Lung (tissue), 12 donors: ENCODE results near the gene RARRES2. TPM values are rescaled to one million over a fixed set of nuclear protein-coding genes. Genes with fewer than 3 reads are reported as not detected.

Experiments
- ATAC-seq: fragments of 200-7000 bp; cut with Tn5 transposase; one replicate; pipeline ENCODE4 v1.9.1; 2020; ENCODE audit warnings: moderate number of reproducible peaks; ENCODE audit not compliant: insufficient read depth, low FRiP score
- DNase-seq, 3 donors: peaks; one replicate each; pipeline ENCODE4 v3.0.0-alpha.2; 2013 to 2017
- H3K27ac ChIP-seq, 2 donors: one replicate each; pipeline ENCODE4 v1.5.1; 2013; ENCODE audit warnings: mild to moderate bottlenecking in 2 of 2, moderate library complexity in 2 of 2, control low read depth in 1 of 2, inconsistent platforms in 1 of 2, low read depth in 1 of 2, low read length in 1 of 2
- H3K27me3 ChIP-seq, 3 donors: one replicate each; pipeline ENCODE4 v1.5.1; 2013; ENCODE audit warnings: low read length in 2 of 3; ENCODE audit not compliant: control insufficient read depth in 3 of 3, insufficient read depth in 3 of 3
- H3K36me3 ChIP-seq, 4 donors: one replicate each; pipeline ENCODE4 v1.5.1; 2013; ENCODE audit warnings: low read length in 4 of 4, mild to moderate bottlenecking in 1 of 4, moderate library complexity in 1 of 4; ENCODE audit not compliant: control insufficient read depth in 4 of 4, insufficient read depth in 4 of 4
- H3K4me1 ChIP-seq, 5 donors: one replicate each; pipeline ENCODE4 v1.5.1; 2013; ENCODE audit warnings: low read length in 5 of 5, mild to moderate bottlenecking in 2 of 5, moderate library complexity in 1 of 5; ENCODE audit not compliant: control insufficient read depth in 5 of 5, insufficient read depth in 5 of 5
- H3K4me3 ChIP-seq: one replicate; pipeline ENCODE4 v1.5.1; 2013; ENCODE audit warnings: mild to moderate bottlenecking, control low read depth, moderate library complexity
- H3K9ac ChIP-seq, 2 donors: one replicate each; pipeline ENCODE4 v1.5.1; 2013; ENCODE audit warnings: low read length in 2 of 2, control low read depth in 1 of 2; ENCODE audit not compliant: insufficient read depth in 1 of 2
- H3K9me3 ChIP-seq, 4 donors: one replicate each; pipeline ENCODE4 v1.5.1; 2013; ENCODE audit warnings: low read length in 3 of 4, mild to moderate bottlenecking in 1 of 4, moderate library complexity in 1 of 4; ENCODE audit not compliant: control insufficient read depth in 4 of 4, insufficient read depth in 3 of 4
- WGBS, 2 donors: extraction: QIAGEN DNeasy Blood & Tissue Kit; methylation state at CpG; one replicate each; pipeline ENCODE4 v1.1.7; 2013; 5-methylcytosine and 5-hydroxymethylcytosine counted together
- polyA plus RNA-seq, 2 donors: library from polyadenylated mRNA; stranded (reverse); fragments of 200-250 nt; gene quantifications; one replicate each; pipeline ENCODE4 v1.2.1, GENCODE V29; 2013
- total RNA-seq, 2 donors: library from RNA; depleted of rRNA in 1 of 2; stranded (reverse); fragments of >200 nt in 1 of 2; gene quantifications; one replicate each; pipeline ENCODE4 v1.2.1, GENCODE V29; 2014 to 2021
- TF ChIP-seq, protein P1 (sequence below): IDR thresholded peaks from 2 replicates; pipeline ENCODE4 v1.5.1; 2012; ENCODE audit warnings: mild to moderate bottlenecking; ENCODE audit errors: control extremely low read depth, extremely low read depth
- donor health status: control.
- donor health status: control.
- donor health status: Bipolar disorder and iron deficiency.
- donor health status: healthy.
- donor health status: DM: yes; HTN: yes; CAD: no.

The RARRES2 gene
- total and polyA plus RNA-seq, 4 donors: 123 to 212 (median 163) TPM

GRCh38 chr7:150337659-150338081 is 3.8 kb downstream of the RARRES2 start:
- TF ChIP-seq, protein P1, sequence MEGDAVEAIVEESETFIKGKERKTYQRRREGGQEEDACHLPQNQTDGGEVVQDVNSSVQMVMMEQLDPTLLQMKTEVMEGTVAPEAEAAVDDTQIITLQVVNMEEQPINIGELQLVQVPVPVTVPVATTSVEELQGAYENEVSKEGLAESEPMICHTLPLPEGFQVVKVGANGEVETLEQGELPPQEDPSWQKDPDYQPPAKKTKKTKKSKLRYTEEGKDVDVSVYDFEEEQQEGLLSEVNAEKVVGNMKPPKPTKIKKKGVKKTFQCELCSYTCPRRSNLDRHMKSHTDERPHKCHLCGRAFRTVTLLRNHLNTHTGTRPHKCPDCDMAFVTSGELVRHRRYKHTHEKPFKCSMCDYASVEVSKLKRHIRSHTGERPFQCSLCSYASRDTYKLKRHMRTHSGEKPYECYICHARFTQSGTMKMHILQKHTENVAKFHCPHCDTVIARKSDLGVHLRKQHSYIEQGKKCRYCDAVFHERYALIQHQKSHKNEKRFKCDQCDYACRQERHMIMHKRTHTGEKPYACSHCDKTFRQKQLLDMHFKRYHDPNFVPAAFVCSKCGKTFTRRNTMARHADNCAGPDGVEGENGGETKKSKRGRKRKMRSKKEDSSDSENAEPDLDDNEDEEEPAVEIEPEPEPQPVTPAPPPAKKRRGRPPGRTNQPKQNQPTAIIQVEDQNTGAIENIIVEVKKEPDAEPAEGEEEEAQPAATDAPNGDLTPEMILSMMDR: no peak
- no peak overlapping the region for H3K9ac ChIP-seq
- peaks cover 0 to 65% (median 30%) of the 10 kb centered on the region in 5 donors for H3K4me1 ChIP-seq
- DNase-seq: no peak
- H3K9me3 ChIP-seq: no peaks in the 10 kb centered on the region
- H3K27me3 ChIP-seq: no peaks in the 10 kb centered on the region
- peaks cover 0 to 32% (median 16%) of the 10 kb centered on the region in 4 donors for H3K36me3 ChIP-seq
- 79 to 80% methylated on average over 6 of the region's 6 CpGs for WGBS, 2 donors
- no peak overlapping the region for H3K27ac ChIP-seq
- no peak overlapping the region for H3K4me3 ChIP-seq
- ATAC-seq: no peak

DNA sequence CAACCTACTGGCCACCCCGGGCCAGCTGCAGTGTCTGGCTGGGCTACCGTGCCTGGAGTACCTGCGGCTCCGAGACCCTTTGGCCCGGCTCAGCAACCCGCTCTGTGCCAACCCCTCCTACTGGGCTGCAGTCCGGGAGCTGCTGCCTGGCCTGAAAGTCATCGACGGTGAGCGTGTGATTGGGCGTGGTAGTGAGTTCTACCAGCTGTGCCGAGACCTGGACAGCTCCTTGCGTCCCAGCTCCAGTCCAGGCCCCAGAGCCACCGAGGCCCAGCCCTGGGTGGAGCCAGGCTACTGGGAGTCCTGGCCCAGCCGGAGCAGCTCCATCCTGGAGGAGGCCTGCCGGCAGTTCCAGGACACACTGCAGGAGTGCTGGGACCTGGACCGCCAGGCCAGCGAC is 4.2 kb downstream of the RARRES2 start:
- Histone ChIP-seq H3K36me3 (peaks cover 0 to 32% (median 16%) of the 10 kb centered on the region in 4 donors), H3K4me3 (no peak overlapping the region), H3K9ac (no peak overlapping the region), H3K4me1 (peaks cover 0 to 64% (median 29%) of the 10 kb centered on the region in 5 donors), H3K27me3 (no peaks in the 10 kb centered on the region), H3K27ac (peak overlapping the region in 1 of 2 donors; percentile 31), H3K9me3 (no peaks in the 10 kb centered on the region)
- 89 to 94% methylated on average over 17 to 18 of the region's 18 CpGs for WGBS, 2 donors
- DNase-seq: no peak
- TF ChIP-seq, protein P1: no peak
- no peak for ATAC-seq

DNA sequence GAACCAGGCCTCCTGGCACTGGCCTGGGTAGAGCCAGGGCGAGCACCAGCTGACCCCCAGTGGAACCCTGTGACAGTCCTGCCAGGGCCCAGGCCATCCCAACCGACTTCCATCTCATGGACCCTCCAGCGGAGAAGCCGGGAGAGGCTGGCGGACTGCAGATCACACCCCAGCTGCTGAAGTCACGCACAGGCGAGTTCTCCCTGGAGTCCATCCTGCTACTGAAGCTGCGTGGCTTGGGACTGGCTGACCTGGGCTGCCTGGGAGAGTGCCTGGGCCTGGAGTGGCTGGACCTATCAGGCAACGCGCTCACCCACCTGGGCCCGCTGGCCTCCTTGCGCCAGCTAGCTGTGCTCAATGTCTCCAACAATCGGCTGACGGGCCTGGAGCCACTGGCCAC is 4.7 kb downstream of the RARRES2 start:
- TF ChIP-seq, protein P1: no peak
- Histone ChIP-seq H3K27me3 (no peaks in the 10 kb centered on the region), H3K9ac (no peak overlapping the region), H3K4me1 (peaks cover 0 to 60% (median 24%) of the 10 kb centered on the region in 5 donors), H3K36me3 (peaks cover 0 to 34% (median 16%) of the 10 kb centered on the region in 4 donors), H3K27ac (peak overlapping the region in 1 of 2 donors; percentile 44), H3K4me3 (no peak overlapping the region), H3K9me3 (no peaks in the 10 kb centered on the region)
- no peak for ATAC-seq
- no peak for DNase-seq
- WGBS, 2 donors: 94 to 96% methylated on average over 14 of the region's 14 CpGs

DNA sequence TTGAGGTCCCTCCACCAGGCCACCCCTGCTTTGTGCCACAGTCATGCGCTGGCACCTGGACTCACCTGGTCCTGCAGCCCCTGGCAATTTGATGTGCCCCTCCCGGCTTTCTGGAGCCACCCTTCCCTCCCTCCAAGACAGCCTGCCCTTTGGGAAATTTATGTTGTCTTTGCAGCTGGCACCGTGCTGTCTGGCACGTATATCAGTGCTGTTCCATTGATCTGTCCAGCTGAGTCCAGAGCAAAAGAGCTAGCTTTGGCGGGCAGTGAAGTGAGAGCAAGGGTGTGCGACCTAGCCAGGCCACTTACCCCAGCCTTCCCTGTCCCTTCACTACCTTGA is 5.7 kb downstream of the RARRES2 start:
- peak overlapping the region in 1 of 2 donors; percentile 23 for H3K27ac ChIP-seq
- H3K4me3 ChIP-seq: no peak overlapping the region
- DNase-seq (peak in 1 of 3 donors; percentile 56), ATAC-seq (no peak)
- 77 to 89% methylated on average over 6 of the region's 6 CpGs for WGBS, 2 donors
- H3K36me3 ChIP-seq: peaks cover 0 to 34% (median 16%) of the 10 kb centered on the region in 4 donors
- H3K9ac ChIP-seq: peak overlapping the region; percentile 1 to 30
- no peaks in the 10 kb centered on the region for H3K27me3 ChIP-seq
- TF ChIP-seq, protein P1: no peak
- H3K4me1 ChIP-seq: peaks cover 0 to 59% (median 24%) of the 10 kb centered on the region in 5 donors
- H3K9me3 ChIP-seq: no peaks in the 10 kb centered on the region
